Right renal cortex interstitium (tissue), 3 donors: ENCODE results near the gene CFL2. TPM values are rescaled to one million over a fixed set of nuclear protein-coding genes. Genes with fewer than 3 reads are reported as not detected.
A peak's percentile ranks its signal among the peaks of the same experiment; 100 is the strongest.
"Not testable (repeated sequence)": the region's sequence is repeated elsewhere in the genome, so short reads cannot be mapped to it uniquely, and the experiment has no call there.

Source experiments
- DNase-seq, 3 donors: peaks; one replicate each; pipeline ENCODE4 v3.0.0-alpha.2; 2013; ENCODE audit warnings: low read depth in 3 of 3, low spot score in 2 of 3
- polyA plus RNA-seq, 3 donors: library from polyadenylated mRNA; unstranded; fragments of 120-200 nt; gene quantifications; one replicate each; pipeline ENCODE4 v1.2.1, GENCODE V29; 2013; ENCODE audit not compliant: insufficient read length in 3 of 3

CFL2 gene
- 10 to 100 TPM; 74.3 to 79.9 (median 78.2) TPM for polyA plus RNA-seq

GRCh38 chr14:34714320-34715126, at the start of gene CFL2:
Gene CFL2, minus strand, starts transcription at chr14:34714593. Its CDS starts 53 bp downstream, at chr14:34714540.
- DNase-seq, result peak in 2 of 3 donors; percentile 54 to 58

GRCh38 chr14:34755215-34755614, 40.8 kb upstream of the CFL2 start:
- DNase-seq, result no peak

DNA sequence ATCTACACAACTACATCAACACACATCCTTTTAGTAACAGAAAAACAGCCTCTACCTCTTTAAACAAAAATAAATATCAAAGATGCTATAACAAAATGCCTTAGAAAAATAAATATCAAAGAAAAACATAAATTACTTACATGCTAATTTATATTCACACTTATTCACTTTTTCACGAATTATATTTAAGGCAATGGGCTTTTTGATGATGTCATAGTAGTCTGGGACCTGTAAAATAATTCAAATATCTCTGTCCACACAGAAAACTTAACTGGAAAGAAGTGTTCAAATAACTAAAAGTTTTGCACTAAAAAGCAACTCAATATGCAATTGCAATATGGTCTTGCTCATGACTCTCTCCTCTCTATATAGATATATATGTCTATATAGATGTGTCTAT, 40.3 kb upstream of the CFL2 start:
- no peak for DNase-seq

- no peak for DNase-seq
These were observed 36.3 kb upstream of the CFL2 start for GRCh38 chr14:34750670-34751069.

DNA sequence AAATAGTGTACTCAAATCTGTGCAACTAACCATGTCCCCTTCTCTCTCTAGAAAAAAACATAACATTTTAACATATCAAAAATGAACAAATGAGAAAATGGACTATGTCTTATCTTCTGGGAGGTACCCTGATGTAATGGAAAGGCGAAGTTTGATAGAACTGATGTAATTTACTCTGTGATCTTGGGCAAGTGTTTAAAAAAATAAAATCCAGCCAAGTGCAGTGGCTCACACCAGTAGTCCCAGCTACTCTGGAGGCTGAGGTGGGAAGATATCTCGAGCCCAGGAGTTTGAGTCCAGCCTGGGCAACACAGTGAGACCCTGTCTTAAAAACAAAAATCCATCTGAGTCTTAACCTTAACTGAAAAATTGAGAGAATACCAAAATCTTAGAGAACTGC, 35.8 kb upstream of the CFL2 start:
- no peak for DNase-seq

GRCh38 chr14:34749408-34749807, 35.0 kb upstream of the CFL2 start:
- no peak for DNase-seq

DNA sequence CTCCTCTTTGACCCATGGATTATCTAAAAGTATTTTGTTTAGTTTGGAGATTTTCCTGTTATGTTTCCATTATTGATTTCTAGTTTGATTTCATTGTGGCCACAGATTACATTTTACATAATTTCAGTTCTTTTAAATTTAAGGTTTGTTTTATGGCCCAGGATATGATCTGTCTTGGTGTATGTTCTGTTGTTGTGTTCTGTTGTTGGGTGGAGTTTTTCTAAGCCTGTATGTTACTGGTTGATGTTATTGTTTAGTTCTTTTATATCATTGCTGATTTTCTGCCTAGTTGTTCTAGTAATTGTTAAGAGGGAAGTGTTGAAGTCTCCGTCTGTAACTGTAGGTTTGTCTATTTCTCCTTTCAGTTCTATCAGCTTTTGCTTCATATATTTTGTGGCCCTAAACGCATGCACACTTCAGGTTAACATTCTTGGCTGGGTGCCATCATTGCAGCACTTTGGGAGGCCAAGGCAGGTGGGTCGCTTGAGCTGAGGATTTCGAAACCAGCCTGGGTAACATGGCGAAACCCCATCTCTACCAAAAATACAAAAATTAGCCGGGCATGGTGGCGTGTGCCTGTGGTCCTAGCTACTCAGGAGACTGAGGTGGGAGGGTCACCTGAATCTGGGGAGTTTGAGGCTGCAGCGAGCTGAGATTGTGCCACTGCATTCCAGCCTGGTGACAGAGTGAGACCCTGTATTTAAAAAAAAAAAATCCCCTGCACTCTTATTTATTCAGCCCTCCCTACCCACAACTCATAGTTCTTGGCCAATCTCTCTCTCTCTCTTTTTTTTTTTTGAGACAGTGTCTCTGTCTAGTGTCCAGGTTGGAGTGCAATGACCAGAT, 28.1 kb upstream of the CFL2 start:
- DNase-seq, result no peak

- DNase-seq, result no peak
These were observed 27.4 kb upstream of the CFL2 start for GRCh38 chr14:34741840-34742239.

- not testable (repeated sequence) for DNase-seq
These were observed 25.7 kb upstream of the CFL2 start for GRCh38 chr14:34740139-34740538.

DNA sequence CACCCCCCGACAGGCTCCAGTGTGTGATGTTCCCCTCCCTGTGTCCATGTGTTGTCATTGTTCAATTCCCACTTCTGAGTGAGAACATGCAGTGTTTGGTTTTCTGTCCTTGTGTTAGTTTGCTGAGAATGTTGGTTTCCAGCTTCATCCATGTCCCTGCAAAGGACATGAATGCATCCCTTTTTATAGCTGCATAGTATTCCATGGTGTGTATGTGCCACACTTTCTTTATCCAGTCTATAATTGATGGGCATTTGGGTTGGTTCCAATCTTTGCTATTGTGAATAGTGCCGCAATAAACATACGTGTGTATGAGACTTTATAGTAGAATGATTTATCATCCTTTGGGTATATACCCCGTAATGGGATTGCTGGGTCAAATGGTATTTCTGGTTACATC, 22.7 kb upstream of the CFL2 start:
- DNase-seq, result not testable (repeated sequence)

DNA sequence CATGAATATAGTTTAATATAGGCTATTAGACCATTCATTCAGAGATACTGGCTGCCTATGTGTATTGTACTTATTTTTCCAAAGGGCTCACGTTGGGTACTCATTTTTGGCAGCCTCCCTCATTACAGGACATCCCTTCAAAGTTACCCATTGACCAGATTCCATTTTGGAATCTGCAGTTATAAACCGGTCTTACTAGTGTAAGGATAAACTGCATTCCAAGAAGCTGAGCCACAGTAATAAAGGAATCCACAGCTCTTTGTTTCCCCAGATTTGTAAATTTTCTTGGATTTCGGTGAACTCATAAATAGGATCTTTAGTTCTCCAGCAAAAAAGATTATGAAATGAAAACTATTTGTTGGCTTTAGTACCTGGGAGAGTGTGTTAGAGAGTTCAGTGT, 18.9 kb upstream of the CFL2 start:
- DNase-seq, result no peak

- no peak for DNase-seq
These were observed 18.4 kb upstream of the CFL2 start for GRCh38 chr14:34732802-34733201.

DNA sequence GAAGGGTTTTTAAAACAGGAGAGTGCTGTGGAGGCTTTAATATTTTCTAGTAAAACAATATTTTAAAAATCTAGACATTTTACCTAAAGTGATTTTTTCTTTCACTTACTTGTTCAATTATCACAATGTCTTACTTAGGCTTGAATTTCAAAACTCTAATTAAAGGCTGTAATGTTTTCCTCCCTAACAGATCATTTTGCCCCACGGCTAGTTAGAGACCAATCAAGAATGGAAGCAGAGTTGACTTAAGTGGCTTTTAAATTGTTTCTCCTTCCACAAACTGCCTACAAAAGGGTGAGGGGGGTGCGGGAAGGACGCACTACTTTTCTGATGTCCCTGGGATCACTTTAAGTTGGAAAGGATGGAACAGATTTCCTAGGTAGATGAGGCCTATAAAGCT, 9.5 kb upstream of the CFL2 start:
- DNase-seq, result no peak

DNA sequence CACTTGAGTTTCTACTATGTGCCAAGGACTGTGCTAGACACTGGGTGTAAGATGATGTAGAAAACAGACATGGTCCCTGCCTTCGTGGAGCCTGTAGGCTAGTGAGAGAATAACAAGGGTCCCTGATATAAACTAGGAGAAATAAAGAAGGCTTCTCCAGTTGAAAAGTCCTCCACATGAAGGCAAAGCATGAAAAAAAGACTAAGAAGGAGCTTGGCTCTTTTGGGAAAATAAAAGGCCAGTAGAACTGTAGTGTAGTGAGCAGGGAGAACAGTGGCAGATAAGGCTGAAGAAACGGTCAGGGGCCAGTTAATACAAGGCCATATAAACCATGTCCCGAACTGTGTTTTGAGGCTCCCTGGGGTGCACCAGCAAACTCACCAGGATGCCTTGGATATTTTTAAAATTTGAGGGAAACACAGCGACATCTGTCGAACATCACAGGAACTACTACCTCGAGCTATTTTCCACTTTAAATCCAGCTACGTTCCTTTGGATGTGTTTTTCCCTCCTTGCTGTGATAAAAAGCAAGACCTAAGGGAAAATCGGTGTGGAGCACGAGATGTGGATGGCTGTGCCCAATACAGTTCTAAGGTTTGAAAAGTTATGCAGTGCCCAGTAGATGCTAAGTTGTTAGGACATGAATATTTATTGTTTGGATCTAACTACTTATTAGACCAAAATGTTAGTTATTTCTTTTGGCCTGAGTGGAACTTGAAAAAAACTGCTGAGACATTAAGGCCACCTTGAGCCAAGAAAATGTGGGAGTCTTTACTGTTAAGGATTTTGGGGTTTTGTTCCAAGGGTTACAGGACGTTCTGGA, 8.5 kb upstream of the CFL2 start:
- peak in 1 of 3 donors; percentile 58 for DNase-seq

GRCh38 chr14:34721129-34721528, 6.7 kb upstream of the CFL2 start:
- DNase-seq, result no peak

DNA sequence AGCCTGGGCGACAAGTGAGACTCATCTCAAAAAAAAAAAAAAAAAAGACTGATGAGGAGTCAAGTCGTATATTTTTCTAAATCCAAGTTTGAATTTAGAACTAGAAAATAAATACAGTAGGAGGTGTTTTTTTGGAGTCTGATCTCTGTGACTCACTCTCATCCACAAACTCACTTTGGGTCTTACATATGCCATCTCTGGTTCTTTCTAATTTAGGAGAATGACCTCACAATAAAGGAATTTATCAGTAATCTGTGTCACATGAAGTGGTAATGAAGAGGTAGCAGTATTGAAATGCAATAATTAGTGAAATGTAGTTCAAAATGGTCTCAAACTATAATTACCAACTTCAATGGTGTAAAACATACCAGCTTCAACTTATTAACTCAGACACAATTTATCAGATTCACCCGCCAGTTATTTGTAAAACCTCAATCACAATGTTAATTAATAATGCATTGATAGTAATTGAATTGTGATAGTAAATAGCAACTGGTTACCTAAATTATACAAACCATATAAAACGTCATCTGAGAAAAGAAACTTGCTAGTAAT, 4.4 kb upstream of the CFL2 start:
- no peak for DNase-seq

- no peak for DNase-seq
These were observed 902 bp upstream of the CFL2 start for GRCh38 chr14:34715127-34715863.

DNA sequence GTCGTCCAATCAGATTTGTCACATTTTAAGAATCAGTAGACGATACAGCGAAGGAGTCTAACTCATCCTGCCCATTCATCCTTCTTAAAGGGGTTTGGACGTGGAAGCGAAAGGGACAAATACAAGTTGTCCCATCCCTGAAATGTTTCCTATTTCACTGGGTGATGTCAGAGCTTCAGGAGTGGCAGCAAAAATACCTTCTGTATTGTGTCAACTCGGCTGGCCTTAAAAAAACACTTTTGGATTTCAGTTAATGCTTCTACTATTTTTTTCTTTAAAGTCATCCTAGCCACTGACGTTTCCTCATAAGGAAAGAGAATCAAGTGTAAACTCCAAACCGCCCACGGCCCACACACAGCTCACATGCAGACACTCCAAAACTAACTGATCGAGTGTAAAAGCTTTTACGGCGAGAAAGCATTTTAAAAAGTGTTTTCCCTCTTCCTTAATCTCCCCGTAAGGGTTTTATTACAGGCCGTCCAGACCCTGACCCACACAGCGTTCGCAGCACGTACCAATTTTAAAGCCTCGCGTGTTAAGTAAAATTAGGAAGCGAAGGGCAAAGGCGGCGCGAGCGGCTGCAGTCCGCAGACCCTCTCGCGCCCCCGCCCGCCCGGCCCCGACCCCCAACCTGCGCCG, 593 bp downstream of the CFL2 start:
- no peak for DNase-seq

- DNase-seq, result no peak
These were observed 1.2 kb downstream of the CFL2 start for GRCh38 chr14:34713122-34713680.
